ENCODE data around the gene EDRF1. TPM values are rescaled to one million over a fixed set of nuclear protein-coding genes. Genes with fewer than 3 reads are reported as not detected.

EDRF1 gene
- total RNA-seq, 1 donor from 2014 or later: 15.2 TPM

GRCh38 chr10:125792342-125793300, 73.1 kb downstream of the EDRF1 start:
- H3K36me3 ChIP-seq (ENCODE audit: control insufficient read depth, insufficient read depth, low read length): no peaks in the 10 kb centered on the region
- no peak for TF ChIP-seq CTCF (IDR thresholded peaks at IDR 0.05; ENCODE audit: insufficient read depth, low read length, poor library complexity, severe bottlenecking)
- no peak for DNase-seq (ENCODE audit: low read depth)
- H3K27me3 ChIP-seq (ENCODE audit: control insufficient read depth, insufficient read depth, low read length): no peaks in the 10 kb centered on the region
- no peak overlapping the region for H3K4me3 ChIP-seq (ENCODE audit: low read depth, low read length)

GRCh38 chr10:125795128-125795527, 75.6 kb downstream of the EDRF1 start:
- no peak for DNase-seq (ENCODE audit: low read depth)
- Histone ChIP-seq H3K27me3 (ENCODE audit: control insufficient read depth, insufficient read depth, low read length) (no peaks in the 10 kb centered on the region), H3K4me3 (ENCODE audit: low read depth, low read length) (no peak overlapping the region), H3K36me3 (ENCODE audit: control insufficient read depth, insufficient read depth, low read length) (no peaks in the 10 kb centered on the region)
- TF ChIP-seq CTCF (IDR thresholded peaks at IDR 0.05; ENCODE audit: insufficient read depth, low read length, poor library complexity, severe bottlenecking): no peak

GRCh38 chr10:125795637-125796190, 76.2 kb downstream of the EDRF1 start:
- H3K4me3 ChIP-seq (ENCODE audit: low read depth, low read length): no peak overlapping the region
- no peaks in the 10 kb centered on the region for H3K36me3 ChIP-seq (ENCODE audit: control insufficient read depth, insufficient read depth, low read length)
- H3K27me3 ChIP-seq (ENCODE audit: control insufficient read depth, insufficient read depth, low read length): no peaks in the 10 kb centered on the region
- DNase-seq (ENCODE audit: low read depth): no peak
- no peak for TF ChIP-seq CTCF (IDR thresholded peaks at IDR 0.05; ENCODE audit: insufficient read depth, low read length, poor library complexity, severe bottlenecking)

- TF ChIP-seq CTCF (IDR thresholded peaks at IDR 0.05; ENCODE audit: insufficient read depth, low read length, poor library complexity, severe bottlenecking): no peak
- DNase-seq (ENCODE audit: low read depth): no peak
- H3K36me3 ChIP-seq (ENCODE audit: control insufficient read depth, insufficient read depth, low read length): no peaks in the 10 kb centered on the region
- no peak overlapping the region for H3K4me3 ChIP-seq (ENCODE audit: low read depth, low read length)
- no peaks in the 10 kb centered on the region for H3K27me3 ChIP-seq (ENCODE audit: control insufficient read depth, insufficient read depth, low read length)
These were observed 77.9 kb downstream of the EDRF1 start for GRCh38 chr10:125797424-125797823.

- Histone ChIP-seq H3K27me3 (ENCODE audit: control insufficient read depth, insufficient read depth, low read length) (no peaks in the 10 kb centered on the region), H3K4me3 (ENCODE audit: low read depth, low read length) (no peak overlapping the region), H3K36me3 (ENCODE audit: control insufficient read depth, insufficient read depth, low read length) (no peaks in the 10 kb centered on the region)
- no peak for DNase-seq (ENCODE audit: low read depth)
- no peak for TF ChIP-seq CTCF (IDR thresholded peaks at IDR 0.05; ENCODE audit: insufficient read depth, low read length, poor library complexity, severe bottlenecking)
These were observed 78.6 kb downstream of the EDRF1 start for GRCh38 chr10:125797994-125798662.

Measured in kidney epithelial cell (primary cell).